ENCODE data around the gene COX17. TPM values are rescaled to one million over a fixed set of nuclear protein-coding genes. Genes with fewer than 3 reads are reported as not detected.

Gene COX17
- polyA plus RNA-seq, 3 donors: 23.0 to 83.6 (median 81.6) TPM

- H3K4me1 ChIP-seq (ENCODE audit: control insufficient read depth in 1 of 2, insufficient read depth in 2 of 2, low read length in 2 of 2): no peaks in the 10 kb centered on the region
- intact Hi-C loops (cut with micrococcal nuclease): no loop called here
- H3K9ac ChIP-seq (ENCODE audit: insufficient read depth, low read length, poor library complexity, severe bottlenecking): no peak overlapping the region
- H4K20me1 ChIP-seq (ENCODE audit: insufficient read depth, low read length): no peaks in the 10 kb centered on the region
- Mint-ChIP-seq H3K36me3 (no peaks in the 10 kb centered on the region), H3K9me3 (peaks cover 0 to 1% (median 0%) of the 10 kb centered on the region in 7 donors), H3K4me3 (no peak overlapping the region), H3K27ac (no peak overlapping the region), H3K27me3 (ENCODE audit: low read depth in 3 of 3) (peaks cover 0 to 2% (median 1%) of the 10 kb centered on the region in 3 donors), H3K4me1 (peaks cover 3% of the 10 kb centered on the region)
- no peaks in the 10 kb centered on the region for H3K9me3 ChIP-seq (replicated peaks in 1 of 2; ENCODE audit: control insufficient read depth in 1 of 2, insufficient read depth in 1 of 2, low read length in 2 of 2)
- WGBS (ENCODE audit: insufficient coverage): no CpG with 5 or more reads among the region's 2 CpGs
- H3K36me3 ChIP-seq (replicated peaks in 1 of 2; ENCODE audit: control insufficient read depth in 1 of 2, insufficient read depth in 2 of 2, low read length in 2 of 2): no peaks in the 10 kb centered on the region
- no peak for TF ChIP-seq CTCF (IDR thresholded peaks at IDR 0.05)
- H2AFZ ChIP-seq (ENCODE audit: insufficient read depth, low read depth, low read length, poor library complexity, severe bottlenecking): peak overlapping the region; percentile 3
- no peaks in the 10 kb centered on the region for H3K79me2 ChIP-seq (ENCODE audit: insufficient read depth, low read length)
- H3K4me3 ChIP-seq (replicated peaks in 1 of 3; ENCODE audit: low read depth in 2 of 3, low read length in 3 of 3): no peak overlapping the region
- no peak for DNase-seq
- no peaks in the 10 kb centered on the region for H3K27me3 ChIP-seq (ENCODE audit: control insufficient read depth in 2 of 2, insufficient read depth in 2 of 2, low read length in 2 of 2)
- no peak overlapping the region for H3K4me2 ChIP-seq (replicated peaks; ENCODE audit: extremely low read depth, low read length, poor library complexity, severe bottlenecking)
- H3K27ac ChIP-seq (ENCODE audit: low read depth in 1 of 2, low read length in 2 of 2): no peak overlapping the region
These were observed 45.8 kb upstream of the COX17 start for GRCh38 chr3:119723022-119723421.

- intact Hi-C loops (cut with micrococcal nuclease): no loop called here
These were observed 40.3 kb upstream of the COX17 start for GRCh38 chr3:119717520-119717919.

More at GRCh38 chr3:119717520-119717919, 40.3 kb upstream of the COX17 start:
- H3K36me3 Mint-ChIP-seq: no peaks in the 10 kb centered on the region
- Histone ChIP-seq H3K4me1 (ENCODE audit: control insufficient read depth in 1 of 2, insufficient read depth in 2 of 2, low read length in 2 of 2) (no peaks in the 10 kb centered on the region), H3K36me3 (replicated peaks in 1 of 2; ENCODE audit: control insufficient read depth in 1 of 2, insufficient read depth in 2 of 2, low read length in 2 of 2) (no peaks in the 10 kb centered on the region), H3K27me3 (ENCODE audit: control insufficient read depth in 2 of 2, insufficient read depth in 2 of 2, low read length in 2 of 2) (no peaks in the 10 kb centered on the region), H3K9me3 (replicated peaks in 1 of 2; ENCODE audit: control insufficient read depth in 1 of 2, insufficient read depth in 1 of 2, low read length in 2 of 2) (no peaks in the 10 kb centered on the region), H4K20me1 (ENCODE audit: insufficient read depth, low read length) (no peaks in the 10 kb centered on the region), H3K27ac (ENCODE audit: low read depth in 1 of 2, low read length in 2 of 2) (no peak overlapping the region), H3K4me3 (replicated peaks in 1 of 3; ENCODE audit: low read depth in 2 of 3, low read length in 3 of 3) (no peak overlapping the region), H2AFZ (ENCODE audit: insufficient read depth, low read depth, low read length, poor library complexity, severe bottlenecking) (no peak overlapping the region), H3K9ac (ENCODE audit: insufficient read depth, low read length, poor library complexity, severe bottlenecking) (no peak overlapping the region), H3K4me2 (replicated peaks; ENCODE audit: extremely low read depth, low read length, poor library complexity, severe bottlenecking) (no peak overlapping the region), H3K79me2 (ENCODE audit: insufficient read depth, low read length) (no peaks in the 10 kb centered on the region)
- H3K27ac Mint-ChIP-seq: no peak overlapping the region
- TF ChIP-seq CTCF (IDR thresholded peaks at IDR 0.05): no peak
- DNase-seq: no peak
- H3K4me1 Mint-ChIP-seq: peaks cover 7% of the 10 kb centered on the region
- peaks cover 1 to 2% (median 2%) of the 10 kb centered on the region in 3 donors for H3K27me3 Mint-ChIP-seq (ENCODE audit: low read depth in 3 of 3)
- H3K9me3 Mint-ChIP-seq: no peaks in the 10 kb centered on the region
- H3K4me3 Mint-ChIP-seq: no peak overlapping the region
- 100% methylated on average over 4 of the region's 5 CpGs for WGBS (ENCODE audit: insufficient coverage)
